Suppressor macrophage (primary cell): ENCODE data around the gene LUC7L2.
"Not testable (repeated sequence)": the region's sequence is repeated elsewhere in the genome, so short reads cannot be mapped to it uniquely, and the experiment has no call there.

Experiments
- DNase-seq, 4 experiments: peaks; one replicate each; pipeline ENCODE4 v3.0.0-alpha.2; 2020 to 2022
- total RNA-seq, 17 experiments: gene quantifications; one replicate each; lab custom pipeline; 2026; ENCODE audit warnings: mixed read lengths in 6 of 17, inconsistent platforms in 3 of 17; lab: John Stamatoyannopoulos, UW

Gene LUC7L2, protein sequence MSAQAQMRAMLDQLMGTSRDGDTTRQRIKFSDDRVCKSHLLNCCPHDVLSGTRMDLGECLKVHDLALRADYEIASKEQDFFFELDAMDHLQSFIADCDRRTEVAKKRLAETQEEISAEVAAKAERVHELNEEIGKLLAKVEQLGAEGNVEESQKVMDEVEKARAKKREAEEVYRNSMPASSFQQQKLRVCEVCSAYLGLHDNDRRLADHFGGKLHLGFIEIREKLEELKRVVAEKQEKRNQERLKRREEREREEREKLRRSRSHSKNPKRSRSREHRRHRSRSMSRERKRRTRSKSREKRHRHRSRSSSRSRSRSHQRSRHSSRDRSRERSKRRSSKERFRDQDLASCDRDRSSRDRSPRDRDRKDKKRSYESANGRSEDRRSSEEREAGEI
- total RNA-seq, result 7.9 to 31.9 (median 19.0) reads per million in 17 experiments

DNA sequence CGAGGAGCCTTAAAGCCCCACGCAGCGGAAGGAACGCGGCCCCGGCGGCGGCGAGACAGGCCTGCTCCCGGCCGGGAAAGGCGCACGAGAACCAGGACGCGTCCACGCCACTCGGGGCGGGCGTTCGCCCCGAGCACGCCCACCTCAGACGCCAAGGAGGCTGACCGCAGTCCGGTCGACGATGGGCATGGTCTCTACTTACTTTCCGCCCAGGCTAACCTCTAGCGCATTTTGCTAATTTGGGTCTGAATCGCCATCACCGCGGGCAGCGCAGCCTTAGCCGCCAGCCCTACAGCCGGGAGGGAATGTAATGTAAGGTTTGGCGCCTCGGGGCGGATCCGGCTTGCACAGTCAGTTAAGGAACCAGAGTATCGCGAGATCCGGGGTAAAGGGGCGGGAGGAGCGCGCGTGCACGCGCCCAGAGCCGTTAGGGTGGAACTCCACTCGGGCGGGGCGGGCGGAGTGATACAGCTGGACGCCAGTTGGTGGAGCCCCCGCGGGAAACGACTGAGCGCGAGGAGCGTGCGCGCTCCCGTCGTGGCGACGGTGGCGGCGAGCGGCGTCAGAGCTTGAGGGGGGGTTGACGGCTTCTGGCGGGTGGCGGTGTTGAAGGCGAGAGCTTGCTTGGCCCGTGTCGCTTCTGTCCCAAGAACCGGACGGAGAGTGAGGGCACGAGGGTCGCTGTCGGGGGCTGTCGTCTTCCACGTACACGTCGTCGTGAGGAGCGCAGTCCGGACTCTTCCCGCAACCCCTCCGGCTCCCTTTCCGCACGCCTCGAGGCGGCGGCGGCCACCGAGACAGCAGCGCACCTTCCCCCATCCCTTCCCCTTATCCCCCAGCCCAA, at the start of gene LUC7L2:
TSS of gene LUC7L2 (plus strand) at position 529 of the 844 bp plus-strand sequence. CDS start 368 bp downstream, outside the sequence.
- DNase-seq, result peak; percentile 99 to 100 (median 100)

DNA sequence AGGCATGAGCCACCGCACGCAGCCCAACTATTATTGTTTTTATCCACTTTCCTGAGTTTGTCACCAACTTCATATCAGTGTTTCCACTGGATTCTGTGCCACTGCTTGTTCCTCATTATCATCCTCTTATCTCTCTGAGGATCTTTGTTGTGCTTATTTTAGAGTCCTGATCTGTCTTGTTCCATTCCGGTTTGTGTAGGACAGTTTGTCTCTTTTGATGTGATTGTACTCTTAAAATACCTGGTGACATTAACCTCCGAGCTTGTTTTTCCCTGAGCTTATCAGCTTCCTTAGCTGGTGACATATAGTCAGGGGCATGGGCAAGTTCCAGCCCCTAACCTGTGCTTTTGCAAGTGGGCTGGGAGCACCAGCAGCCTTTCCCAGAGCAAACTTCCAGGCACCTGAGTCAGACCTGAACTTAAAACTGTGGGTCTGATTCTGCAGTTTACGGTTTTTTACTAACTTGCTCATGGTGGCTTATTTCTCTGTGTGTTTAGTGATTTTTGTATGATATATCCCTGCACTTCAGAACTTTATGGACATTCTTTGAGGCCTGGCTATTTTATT, 41.7 kb upstream of the LUC7L2 start:
- no peak for DNase-seq

DNA sequence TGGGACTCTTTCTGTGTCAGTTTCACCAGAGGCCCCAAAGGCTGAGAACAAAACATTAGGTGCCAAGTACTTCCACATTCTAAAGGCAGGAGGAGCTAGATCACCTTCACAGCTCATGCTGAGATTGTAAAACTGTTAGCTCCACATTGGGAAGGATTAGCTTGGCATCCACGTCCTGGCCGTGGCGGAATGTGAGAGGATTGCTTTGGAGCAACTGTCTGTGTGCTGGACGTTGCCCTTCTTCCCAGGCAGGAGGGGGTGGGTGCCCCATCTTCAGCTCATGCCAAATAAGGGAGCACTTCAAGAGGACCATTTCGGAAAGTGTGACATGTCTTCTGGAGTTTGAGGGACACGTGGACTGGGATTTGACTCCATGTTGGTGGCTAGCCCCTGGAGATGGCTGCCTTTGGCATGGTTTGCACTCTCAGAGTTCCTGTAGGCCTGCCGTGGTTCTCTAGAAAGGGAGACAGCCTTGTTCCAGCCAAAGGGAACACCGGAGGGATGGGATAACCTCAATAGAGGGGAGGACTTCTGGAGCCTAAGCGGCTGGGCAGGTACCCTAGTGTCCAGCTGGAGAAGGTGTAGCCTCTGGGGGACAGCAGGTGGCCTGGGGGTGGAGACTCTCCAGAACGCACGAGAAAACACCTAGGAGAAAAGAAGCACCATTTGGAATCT, 38.5 kb upstream of the LUC7L2 start:
- peak in 2 of 4 experiments; percentile 14 to 23 for DNase-seq

DNA sequence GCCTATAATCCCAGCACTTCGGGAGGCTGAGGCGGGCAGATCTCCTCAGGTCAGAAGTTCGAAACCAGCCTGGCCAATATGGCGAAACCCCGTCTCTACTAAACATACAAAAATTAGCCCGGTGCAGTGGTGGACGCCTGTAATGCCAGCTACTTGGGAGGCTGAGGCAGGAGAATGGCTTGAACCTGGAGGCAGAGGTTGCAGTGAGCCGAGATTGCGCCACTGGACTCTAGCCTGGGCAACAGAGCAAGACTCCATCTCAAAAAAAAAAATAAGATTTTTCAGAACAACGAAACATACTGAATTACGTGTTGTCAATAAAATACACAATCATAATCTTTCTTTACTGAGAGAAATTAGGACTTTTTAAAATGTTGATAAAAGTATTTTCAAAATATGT, 35.0 kb upstream of the LUC7L2 start:
- DNase-seq, result not testable (repeated sequence)

DNA sequence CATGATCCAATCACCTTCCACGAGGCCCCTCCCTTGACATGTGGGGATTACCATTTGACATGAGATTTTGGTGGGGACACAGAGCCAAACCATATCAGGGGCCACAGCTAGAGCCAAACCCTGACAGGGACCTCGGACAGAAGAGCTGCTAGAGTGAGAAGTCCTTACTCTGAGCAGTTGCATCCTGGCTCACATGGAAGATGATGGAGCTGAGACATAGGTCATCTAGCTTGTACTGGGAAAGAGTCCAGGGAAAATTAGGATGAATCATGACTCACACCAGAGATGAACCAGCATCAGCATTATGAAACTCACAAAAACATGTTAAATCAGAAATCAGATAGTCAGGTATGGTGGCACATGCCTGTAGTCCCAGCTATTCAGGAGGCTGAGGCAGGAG, 31.3 kb upstream of the LUC7L2 start:
- no peak for DNase-seq

DNA sequence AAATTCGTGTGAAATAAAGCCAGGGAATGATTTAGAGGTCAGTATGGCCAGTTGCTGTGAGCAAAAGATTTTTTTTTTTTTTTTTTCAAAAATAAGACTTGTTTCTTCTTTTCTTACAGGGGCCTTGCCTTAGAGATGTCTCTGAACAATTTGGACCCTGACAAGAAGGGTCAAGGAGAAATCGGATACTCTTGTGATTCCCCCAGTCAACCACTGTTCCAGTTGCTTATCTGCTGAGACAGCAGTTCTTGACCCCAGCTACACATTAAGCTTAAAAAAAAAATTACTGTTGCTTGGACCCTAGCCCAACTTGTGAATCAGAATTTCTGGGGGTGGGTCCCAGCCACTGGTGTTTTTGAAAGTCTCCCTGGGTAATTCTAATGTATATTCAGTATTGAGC, 30.6 kb upstream of the LUC7L2 start:
- no peak for DNase-seq

DNA sequence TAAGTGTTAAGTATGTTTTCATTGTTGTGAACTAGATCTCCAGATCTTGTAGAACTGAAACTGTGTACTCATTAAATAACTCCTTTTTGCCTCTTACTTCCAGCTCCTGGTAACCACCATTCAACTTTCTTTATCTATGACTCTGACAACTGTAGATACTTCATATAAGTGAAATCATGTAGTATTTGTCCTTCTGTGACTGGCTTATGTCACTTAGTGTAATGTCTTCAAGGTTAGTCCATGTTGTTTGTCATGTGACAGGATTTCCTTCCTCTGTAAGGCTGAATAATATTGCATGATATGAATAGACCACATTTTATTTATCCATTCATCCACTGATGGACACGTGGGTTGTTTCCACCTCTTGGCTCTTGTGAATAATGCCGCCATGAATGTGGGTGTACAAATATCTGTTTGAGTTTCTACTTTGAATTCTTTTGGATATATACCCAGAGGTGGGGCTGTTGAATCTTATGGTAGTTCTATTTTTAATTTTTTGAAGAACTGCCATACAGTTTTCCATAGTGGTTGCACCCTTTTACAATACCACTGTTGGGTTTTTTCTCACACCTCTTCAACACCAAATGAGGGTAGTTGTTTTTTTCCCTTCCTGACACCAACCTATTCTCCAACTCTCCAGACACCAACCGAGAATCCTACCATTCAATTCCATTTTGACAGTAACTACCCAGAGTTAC, 29.2 kb upstream of the LUC7L2 start:
- DNase-seq, result peak in 2 of 4 experiments; percentile 8 to 21

DNA sequence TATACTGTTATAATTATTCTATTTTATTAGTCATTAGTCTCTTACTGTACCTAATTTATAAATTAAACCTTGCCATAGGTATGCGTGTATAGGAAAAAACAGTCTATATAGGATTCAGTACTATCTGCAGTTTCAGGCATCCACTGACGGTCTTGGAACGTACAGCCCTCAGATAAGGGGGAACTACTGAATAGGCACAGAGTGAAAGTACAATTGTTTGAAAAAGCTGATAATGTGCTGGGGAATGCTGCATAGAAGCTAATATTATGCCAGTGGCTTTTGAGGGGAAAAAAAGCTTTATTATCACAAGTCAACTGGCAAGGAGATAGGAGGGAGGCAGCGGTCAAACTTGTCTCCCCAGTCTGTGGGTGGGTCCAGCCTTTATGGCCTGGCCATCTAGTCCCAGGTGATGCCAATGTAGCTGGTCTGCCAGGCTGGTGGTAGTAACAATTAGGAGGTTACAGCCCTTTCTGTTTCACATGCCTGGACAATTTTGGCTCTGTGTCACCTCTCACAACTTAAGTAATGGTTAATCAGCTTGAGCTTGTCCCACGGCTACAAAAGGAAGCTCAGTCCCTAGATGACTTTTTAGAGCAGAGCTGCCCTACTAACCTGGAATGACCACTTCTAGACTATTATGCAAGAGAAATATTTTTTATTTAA, 26.9 kb upstream of the LUC7L2 start:
- no peak for DNase-seq

DNA sequence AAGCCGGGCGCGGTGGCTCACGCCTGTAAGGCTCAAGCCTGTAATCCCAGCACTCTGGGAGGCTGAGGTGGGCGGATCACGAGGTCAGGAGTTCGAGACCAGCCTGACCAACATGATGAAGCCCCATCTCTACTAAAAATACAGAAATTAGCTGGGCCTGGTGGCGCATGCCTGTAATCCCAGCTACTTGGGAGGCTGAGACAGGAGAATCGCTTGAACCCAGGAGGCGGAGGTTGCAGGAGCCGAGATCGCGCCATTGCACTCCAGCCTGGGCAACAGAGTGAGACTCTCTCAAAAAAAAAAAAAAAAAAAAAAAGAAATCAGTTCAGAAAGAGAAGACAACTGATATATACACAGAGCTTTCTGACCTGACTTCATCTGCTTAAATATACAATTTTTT, 26.3 kb upstream of the LUC7L2 start:
- DNase-seq, result not testable (repeated sequence)

DNA sequence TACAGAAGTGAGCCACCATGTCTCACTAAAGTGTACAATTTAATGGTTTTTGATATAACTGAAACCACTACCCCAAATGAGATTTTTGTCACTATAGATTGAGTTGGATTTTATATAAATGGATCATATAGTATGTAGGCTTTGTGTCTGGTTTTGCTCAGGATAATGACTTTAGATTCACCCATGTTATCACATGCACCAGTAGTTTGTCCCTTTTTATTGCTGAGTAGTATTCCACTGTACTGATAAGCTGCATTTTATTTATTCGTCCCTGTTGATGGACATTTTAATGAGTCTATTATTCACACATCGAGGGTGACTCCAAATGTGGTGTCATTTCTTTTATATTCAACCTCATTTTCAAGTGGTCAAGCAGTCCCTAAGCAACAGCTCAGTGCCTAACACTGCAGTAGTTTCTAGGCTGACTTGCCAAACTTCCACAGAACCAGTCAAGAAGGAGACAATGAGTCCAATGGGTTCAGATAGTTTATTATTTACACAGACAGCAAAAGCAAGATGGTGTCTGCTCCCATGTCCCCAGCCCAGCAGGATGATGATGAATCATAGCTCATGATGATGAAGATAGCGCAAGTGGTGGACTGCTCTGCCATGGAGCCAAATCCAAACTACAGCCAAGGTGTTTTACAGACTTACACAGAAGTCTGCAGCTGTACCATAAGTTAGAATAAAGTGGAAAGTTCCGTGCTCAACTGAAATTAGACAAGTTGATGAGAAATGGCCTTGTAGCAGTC, 25.1 kb upstream of the LUC7L2 start:
- no peak for DNase-seq

DNA sequence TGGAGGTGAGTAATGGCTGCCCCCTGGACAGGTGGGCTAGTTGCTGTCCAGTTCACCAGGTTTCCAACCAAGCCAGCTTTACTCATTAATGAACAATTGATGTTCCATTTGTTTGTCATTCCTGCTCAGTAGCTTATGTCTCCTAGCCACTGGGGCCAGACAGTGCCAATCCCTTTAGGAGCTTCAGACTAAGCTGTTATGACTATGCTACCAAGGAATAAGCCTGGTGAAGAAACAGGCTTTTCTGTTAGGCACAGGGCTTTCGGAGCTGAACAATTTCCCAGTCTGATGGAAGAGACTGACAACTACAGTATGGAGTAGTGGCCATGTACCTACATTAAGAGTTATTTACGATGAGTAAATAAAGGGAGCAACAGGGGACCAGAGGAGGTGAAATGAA, 20.7 kb upstream of the LUC7L2 start:
- no peak for DNase-seq

DNA sequence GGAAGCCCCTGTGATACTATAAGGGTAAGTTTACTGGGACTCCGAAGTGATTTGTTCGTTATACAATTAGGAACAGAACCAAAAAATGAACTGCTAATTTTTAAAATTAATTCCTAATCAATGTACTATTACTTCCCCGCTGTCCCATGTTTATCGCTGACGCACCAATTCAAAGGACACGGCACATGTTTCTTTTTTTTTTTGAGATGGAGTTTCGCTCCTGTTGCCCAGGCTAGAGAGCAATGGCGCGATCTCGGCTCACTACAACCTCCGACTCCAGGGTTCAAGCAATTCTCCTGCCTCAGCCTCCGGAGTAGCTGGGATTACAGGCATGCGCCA, 20.0 kb upstream of the LUC7L2 start:
- no peak for DNase-seq

DNA sequence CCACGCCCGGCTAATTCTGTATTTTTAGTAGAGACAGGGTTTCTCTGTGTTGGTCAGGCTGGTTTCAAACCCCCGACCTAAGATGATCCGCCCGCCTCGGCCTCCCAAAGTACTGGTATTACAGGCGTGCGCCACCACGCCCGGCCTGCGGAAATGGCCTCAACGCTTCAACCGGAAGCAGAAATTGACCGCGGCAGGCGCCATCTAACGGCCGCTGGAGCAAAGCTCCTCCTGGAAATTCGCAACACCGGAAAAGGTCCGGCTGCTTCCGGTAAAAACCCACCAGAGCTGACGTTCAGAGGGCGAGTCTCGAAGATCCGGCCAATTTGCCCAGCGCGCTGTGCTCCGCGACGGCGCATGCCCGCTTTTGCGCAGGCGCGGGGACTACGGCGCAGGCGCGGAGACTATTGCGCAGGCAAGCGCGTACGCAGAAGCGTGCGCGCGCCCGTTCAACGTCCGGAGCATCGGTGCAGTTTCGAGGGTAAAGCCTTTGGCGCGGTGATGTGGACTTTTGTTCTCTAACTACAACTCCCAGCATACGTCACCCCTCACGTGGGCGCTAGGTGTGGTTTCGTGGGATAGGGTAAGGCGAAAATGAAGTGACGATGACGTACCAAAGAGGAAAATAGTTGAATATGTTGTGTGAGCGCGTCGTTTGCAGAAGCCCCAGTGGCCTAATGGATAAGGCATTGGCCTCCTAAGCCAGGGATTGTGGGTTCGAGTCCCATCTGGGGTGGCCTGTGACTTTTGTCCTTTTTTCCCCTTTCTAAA, 19.5 kb upstream of the LUC7L2 start:
- peak; percentile 99 for DNase-seq

DNA sequence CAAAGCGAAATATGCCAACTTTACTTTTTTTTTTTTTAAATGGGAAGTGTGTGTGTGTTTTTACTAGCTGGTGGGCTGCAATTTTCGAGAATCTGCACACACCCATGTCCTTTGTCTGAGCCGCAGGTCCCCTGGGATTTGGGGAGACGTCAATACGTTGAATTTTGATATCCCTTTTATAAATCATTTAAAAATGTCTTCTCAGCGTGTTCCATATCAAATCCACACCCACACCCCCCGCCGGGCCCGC, 19.0 kb upstream of the LUC7L2 start:
- DNase-seq, result no peak

DNA sequence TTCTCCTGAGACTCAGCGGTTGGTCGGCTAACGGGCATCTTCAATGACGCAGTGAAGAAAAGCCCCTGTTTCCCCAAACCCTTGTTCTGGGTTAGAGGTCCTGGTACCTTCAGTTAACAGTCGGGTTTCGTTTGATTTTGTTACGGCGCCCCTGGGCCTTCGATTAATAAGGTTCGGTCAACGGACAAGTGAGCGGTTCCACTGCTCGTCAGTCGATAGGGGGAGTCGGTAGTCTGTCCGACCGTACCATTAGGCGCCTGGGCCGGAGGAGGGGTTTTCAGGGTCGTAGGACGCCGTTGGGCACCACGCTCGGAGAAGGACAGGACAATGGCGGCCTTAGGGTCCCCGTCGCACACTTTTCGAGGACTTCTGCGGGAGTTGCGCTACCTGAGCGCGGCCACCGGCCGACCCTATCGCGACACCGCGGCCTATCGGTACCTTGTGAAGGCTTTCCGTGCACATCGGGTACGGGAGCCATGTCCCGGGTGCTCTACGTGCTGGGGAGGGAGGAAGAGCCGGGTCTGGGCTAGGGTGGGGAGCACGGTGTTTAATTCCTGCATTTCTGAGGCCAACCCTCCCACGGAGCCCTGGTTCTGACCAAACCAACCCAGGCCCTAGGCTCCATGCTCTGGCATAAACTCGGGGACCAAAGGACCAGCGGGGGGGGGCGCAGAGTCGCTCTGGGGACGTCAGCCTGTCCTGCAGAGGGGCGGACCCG, 18.5 kb upstream of the LUC7L2 start, which contains the start of gene FMC1:
TSS of gene FMC1 (plus strand) at position 280 of the 718 bp plus-strand sequence. CDS start at position 328, 48 bp downstream.
- DNase-seq, result peak; percentile 90 to 96 (median 94)

DNA sequence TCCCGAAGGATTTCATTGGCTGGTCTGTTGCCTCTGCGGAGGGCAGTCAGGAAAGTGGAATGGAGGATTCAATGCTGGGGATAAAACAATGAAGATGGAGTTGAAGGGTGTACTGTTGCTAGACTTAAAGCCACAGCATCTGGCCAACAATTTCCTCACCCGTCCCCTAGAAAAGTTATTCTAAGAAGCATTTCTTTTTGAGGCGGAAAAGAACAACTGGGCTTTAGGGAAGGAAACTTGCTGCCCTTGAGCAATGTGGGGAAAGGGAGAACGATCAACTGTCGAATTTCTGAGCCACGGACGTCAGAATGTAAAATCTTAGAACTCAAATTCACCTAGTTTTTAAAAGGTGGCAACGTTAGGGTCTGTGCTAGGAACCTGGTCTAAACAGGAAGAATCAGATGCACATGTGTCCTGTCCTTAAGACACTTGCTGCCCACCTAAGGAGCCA, 17.9 kb upstream of the LUC7L2 start:
- no peak for DNase-seq

DNA sequence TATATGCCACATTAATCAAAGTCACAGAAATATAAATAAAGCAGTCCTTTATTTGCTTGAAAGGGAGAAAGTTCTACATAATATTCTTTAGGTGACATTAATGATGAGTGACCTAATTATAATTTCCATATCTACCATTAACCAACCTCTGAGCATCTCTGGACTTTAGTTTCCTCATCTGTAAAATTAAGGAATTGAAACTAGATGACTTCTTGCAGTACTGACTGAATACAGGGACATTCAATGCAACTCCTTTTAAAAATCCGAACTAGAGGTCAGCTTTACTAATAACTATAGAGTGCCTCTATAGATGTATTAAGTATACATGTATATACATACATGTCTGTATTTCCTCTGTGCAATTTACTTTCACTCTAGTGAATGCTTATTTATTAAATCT, 14.7 kb upstream of the LUC7L2 start:
- peak in 2 of 4 experiments; percentile 61 to 68 for DNase-seq

DNA sequence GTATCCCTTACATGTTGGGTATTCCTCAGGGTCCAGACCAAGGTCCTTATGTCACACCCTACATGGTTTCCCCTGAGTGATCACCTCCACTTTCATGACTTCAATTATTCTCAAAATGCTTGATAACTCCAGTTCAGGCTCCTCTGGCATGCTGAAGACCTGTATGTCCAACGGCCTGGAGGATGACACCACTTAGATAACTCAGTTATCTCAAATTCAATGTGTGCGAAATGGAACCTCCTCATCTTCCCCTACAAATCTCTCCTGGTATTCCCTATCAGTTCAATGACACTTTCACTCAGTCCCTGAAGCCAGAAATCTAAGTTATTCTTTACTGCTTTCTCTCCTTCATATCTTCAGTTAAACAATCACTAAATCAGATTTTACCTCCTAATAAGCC, 8.7 kb upstream of the LUC7L2 start:
- no peak for DNase-seq

DNA sequence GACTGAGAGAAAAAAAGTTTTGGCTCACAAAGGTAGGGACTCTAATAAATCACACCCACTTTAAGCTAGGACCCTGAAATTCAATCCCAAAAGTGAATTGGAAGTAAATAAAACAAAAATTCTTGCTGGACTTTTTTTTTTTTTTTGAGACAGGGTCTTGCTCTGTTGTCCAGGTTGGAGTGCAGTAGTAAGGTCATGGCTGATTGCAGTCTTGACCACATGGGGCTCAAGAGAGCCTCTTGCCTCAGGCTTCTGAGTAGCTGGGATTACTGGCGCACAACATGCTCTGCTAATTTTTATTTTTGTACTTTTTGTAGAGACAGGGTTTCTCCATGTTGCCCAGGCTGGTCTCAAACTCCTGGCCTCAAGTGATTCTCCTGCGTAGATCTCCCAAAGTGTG, 5.0 kb upstream of the LUC7L2 start:
- DNase-seq, result no peak
